H1 (cell line): ENCODE data around the gene SERPINB6.

ENCODE experiments used
- EZH2 ChIP-seq: fragments of 200-600 bp; sonication (generic); IDR thresholded peaks from 2 replicates; pipeline ENCODE4 v1.7.1; 2012; ENCODE audit warnings: low read depth, mild to moderate bottlenecking, moderate library complexity, low read length, inconsistent platforms; ENCODE audit not compliant: severe bottlenecking
- FOSL1 ChIP-seq: IDR thresholded peaks from 2 replicates; pipeline ENCODE4 v1.6.1; 2011; ENCODE audit warnings: mild to moderate bottlenecking, low read depth, low read length, moderate library complexity; ENCODE audit not compliant: insufficient read depth
- GTF2F1 ChIP-seq: IDR thresholded peaks from 2 replicates; pipeline ENCODE4 v1.6.1; 2012; ENCODE audit warnings: low read depth, low read length, improper control_type of control experiment, borderline replicate concordance
- JUN ChIP-seq: IDR thresholded peaks from 2 replicates; pipeline ENCODE4 v1.6.1; 2011; ENCODE audit warnings: low read depth, mild to moderate bottlenecking, improper control_type of control experiment, low read length
- JUND ChIP-seq: IDR thresholded peaks from 2 replicates; pipeline ENCODE4 v1.6.1; 2011; ENCODE audit warnings: mild to moderate bottlenecking, improper control_type of control experiment, low read length
- POLR2A ChIP-seq, 2 experiments: IDR thresholded peaks; 1 replicate in 1 of 2; 2 replicates in 1 of 2; pipeline ENCODE4 v1.6.1; 2011; ENCODE audit warnings: low read depth in 2 of 2, low read length in 2 of 2, mild to moderate bottlenecking in 2 of 2; ENCODE audit errors: control extremely low read depth in 1 of 2
- RFX5 ChIP-seq: IDR thresholded peaks from 2 replicates; pipeline ENCODE4 v1.6.1; 2011; ENCODE audit warnings: low read depth, low read length, improper control_type of control experiment, borderline replicate concordance
- SP2 ChIP-seq: IDR thresholded peaks from 2 replicates; pipeline ENCODE4 v1.6.1; 2012; ENCODE audit warnings: mild to moderate bottlenecking, low read length, inconsistent platforms
- YY1 ChIP-seq: IDR thresholded peaks from 2 replicates; pipeline ENCODE4 v1.6.1; 2011; ENCODE audit warnings: low read depth, mild to moderate bottlenecking, low read length
- ZNF274 ChIP-seq: IDR thresholded peaks from 2 replicates; pipeline ENCODE4 v1.7.0; 2012; ENCODE audit warnings: low read length, borderline replicate concordance; ENCODE audit errors: extremely low read depth
- TF ChIP-seq, protein P1 (sequence below), 3 experiments: IDR thresholded peaks; 1 replicate in 2 of 3; 2 replicates in 1 of 3; pipeline versions ENCODE4 v1.5.1 to v1.6.1; 2011; ENCODE audit warnings: low read length in 3 of 3, mild to moderate bottlenecking in 3 of 3, inconsistent platforms in 2 of 3, low read depth in 1 of 3, moderate library complexity in 1 of 3; ENCODE audit not compliant: insufficient read depth in 1 of 3; ENCODE audit errors: control extremely low read depth in 1 of 3
- TF ChIP-seq, protein P2 (sequence below): IDR thresholded peaks from 2 replicates; pipeline ENCODE4 v1.6.1; 2011; ENCODE audit warnings: low read depth, mild to moderate bottlenecking, low read length; ENCODE audit not compliant: insufficient read depth

DNA sequence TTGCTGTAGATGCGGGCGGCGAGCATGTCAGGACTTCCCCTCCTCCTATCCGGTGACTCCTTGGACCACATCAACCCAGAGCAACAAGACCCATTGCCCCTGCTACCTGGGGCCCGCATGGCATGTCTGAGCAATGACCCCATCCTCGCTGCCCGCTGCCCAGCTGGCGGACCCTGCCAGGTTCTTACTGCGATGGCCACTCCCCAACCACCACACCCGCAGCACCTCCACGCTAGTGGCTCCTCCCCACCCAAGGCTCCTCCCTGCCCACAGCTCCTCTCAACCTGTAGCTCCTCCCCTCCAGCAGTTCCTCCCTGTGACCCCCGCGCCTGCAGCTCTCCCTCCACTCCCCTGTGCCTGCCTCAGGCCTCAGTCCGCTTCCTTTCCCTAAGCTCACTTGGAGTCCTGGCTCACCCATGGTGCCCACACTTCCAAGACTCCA is 50.7 kb downstream of the SERPINB6 start:
- TF ChIP-seq, protein P1, sequence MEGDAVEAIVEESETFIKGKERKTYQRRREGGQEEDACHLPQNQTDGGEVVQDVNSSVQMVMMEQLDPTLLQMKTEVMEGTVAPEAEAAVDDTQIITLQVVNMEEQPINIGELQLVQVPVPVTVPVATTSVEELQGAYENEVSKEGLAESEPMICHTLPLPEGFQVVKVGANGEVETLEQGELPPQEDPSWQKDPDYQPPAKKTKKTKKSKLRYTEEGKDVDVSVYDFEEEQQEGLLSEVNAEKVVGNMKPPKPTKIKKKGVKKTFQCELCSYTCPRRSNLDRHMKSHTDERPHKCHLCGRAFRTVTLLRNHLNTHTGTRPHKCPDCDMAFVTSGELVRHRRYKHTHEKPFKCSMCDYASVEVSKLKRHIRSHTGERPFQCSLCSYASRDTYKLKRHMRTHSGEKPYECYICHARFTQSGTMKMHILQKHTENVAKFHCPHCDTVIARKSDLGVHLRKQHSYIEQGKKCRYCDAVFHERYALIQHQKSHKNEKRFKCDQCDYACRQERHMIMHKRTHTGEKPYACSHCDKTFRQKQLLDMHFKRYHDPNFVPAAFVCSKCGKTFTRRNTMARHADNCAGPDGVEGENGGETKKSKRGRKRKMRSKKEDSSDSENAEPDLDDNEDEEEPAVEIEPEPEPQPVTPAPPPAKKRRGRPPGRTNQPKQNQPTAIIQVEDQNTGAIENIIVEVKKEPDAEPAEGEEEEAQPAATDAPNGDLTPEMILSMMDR (IDR thresholded peaks at IDR 0.05; ENCODE audit: control extremely low read depth in 1 of 3, insufficient read depth in 1 of 3, low read depth in 1 of 3, low read length in 3 of 3) = no peak
- no peak for TF ChIP-seq RFX5
- no peak for TF ChIP-seq GTF2F1
- no peak for TF ChIP-seq POLR2A (IDR thresholded peaks at IDR 0.05; ENCODE audit: control extremely low read depth in 1 of 2, low read depth in 2 of 2, low read length in 2 of 2)
- TF ChIP-seq FOSL1 = no peak
- no peak for TF ChIP-seq JUN
- no peak for TF ChIP-seq ZNF274
- TF ChIP-seq SP2 = no peak
- TF ChIP-seq, protein P2, sequence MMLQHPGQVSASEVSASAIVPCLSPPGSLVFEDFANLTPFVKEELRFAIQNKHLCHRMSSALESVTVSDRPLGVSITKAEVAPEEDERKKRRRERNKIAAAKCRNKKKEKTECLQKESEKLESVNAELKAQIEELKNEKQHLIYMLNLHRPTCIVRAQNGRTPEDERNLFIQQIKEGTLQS = no peak
- no peak for TF ChIP-seq JUND
- no peak for TF ChIP-seq EZH2
- TF ChIP-seq YY1 = no peak
